NCI-H1436 (cell line): ENCODE data around the gene UFM1.
"Not testable (repeated sequence)": the region's sequence is repeated elsewhere in the genome, so short reads cannot be mapped to it uniquely, and the experiment has no call there.

Source experiments
- DNase-seq: peaks from one replicate; lab custom pipeline; 2025; lab: John Stamatoyannopoulos, UW

The UFM1 gene

GRCh38 chr13:38365661-38366060 is 16.0 kb downstream of the UFM1 start:
- no peak for DNase-seq

GRCh38 chr13:38366954-38367645 is 17.4 kb downstream of the UFM1 start:
- no peak for DNase-seq

GRCh38 chr13:38369058-38369457 is 19.4 kb downstream of the UFM1 start:
- DNase-seq: no peak

- DNase-seq: not testable (repeated sequence)
Observed at GRCh38 chr13:38370096-38370495, 20.4 kb downstream of the UFM1 start.

GRCh38 chr13:38372820-38373383 is 23.3 kb downstream of the UFM1 start:
- DNase-seq: no peak

- no peak for DNase-seq
Observed at GRCh38 chr13:38376546-38376945, 26.9 kb downstream of the UFM1 start.

GRCh38 chr13:38381890-38382289 is 32.2 kb downstream of the UFM1 start:
- no peak for DNase-seq

- DNase-seq: no peak
Observed at GRCh38 chr13:38382946-38383345, 33.3 kb downstream of the UFM1 start.

GRCh38 chr13:38384171-38384570 is 34.5 kb downstream of the UFM1 start:
- DNase-seq: no peak

- no peak for DNase-seq
Observed at GRCh38 chr13:38385153-38385891, 35.7 kb downstream of the UFM1 start.

GRCh38 chr13:38386421-38386820 is 36.8 kb downstream of the UFM1 start:
- no peak for DNase-seq

- no peak for DNase-seq
Observed at GRCh38 chr13:38391341-38391740, 41.7 kb downstream of the UFM1 start.

- DNase-seq: no peak
Observed at GRCh38 chr13:38394777-38395496, 45.3 kb downstream of the UFM1 start.

GRCh38 chr13:38395497-38395788 is 45.8 kb downstream of the UFM1 start:
- DNase-seq: no peak

- no peak for DNase-seq
Observed at GRCh38 chr13:38398711-38399493, 49.3 kb downstream of the UFM1 start.

GRCh38 chr13:38399535-38399934 is 49.9 kb downstream of the UFM1 start:
- no peak for DNase-seq

- no peak for DNase-seq
Observed at GRCh38 chr13:38401276-38401675, 51.6 kb downstream of the UFM1 start.

- DNase-seq: no peak
Observed at GRCh38 chr13:38405216-38405615, 55.6 kb downstream of the UFM1 start.

GRCh38 chr13:38409771-38410170 is 60.1 kb downstream of the UFM1 start:
- DNase-seq: no peak

GRCh38 chr13:38412266-38412665 is 62.6 kb downstream of the UFM1 start:
- DNase-seq: no peak
